ENCODE data around the gene FRS3. TPM values are rescaled to one million over a fixed set of nuclear protein-coding genes. Genes with fewer than 3 reads are reported as not detected.

Gene FRS3
- total RNA-seq, 1 donor from 2014 or later: 5.7 TPM

DNA sequence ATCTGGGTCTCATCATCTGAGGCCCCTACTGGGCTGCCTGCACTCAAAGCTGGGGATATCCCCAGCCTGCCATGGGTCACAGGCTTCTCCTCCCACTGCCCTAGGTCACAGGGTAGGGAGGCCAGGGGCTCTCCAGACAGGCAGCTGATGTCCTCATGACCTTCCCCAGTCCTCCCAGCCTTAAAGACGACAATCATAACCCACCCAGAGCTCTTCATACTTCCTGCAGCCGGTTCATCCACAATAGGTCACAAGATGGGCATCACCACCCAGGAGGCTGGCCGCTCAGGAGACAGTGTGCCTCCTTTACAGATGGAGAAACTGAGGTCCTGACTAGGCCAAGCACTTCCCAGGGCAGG lies 59.5 kb downstream of the FRS3 start:
- DNase-seq (ENCODE audit: low spot score): no peak

More for the DNA sequence above, 59.5 kb downstream of the FRS3 start:
- intact Hi-C loops (cut with DNase I): no loop called here

Other genes with a start within 250 kb of the FRS3 start
- gene FOXP4, start 233.5 kb downstream of the FRS3 start, total RNA-seq: 20.3 TPM
- 4.3 TPM for gene MDFI, start 141.4 kb downstream of the FRS3 start, total RNA-seq
- 45.6 TPM for gene TFEB, start 44.3 kb downstream of the FRS3 start, total RNA-seq
- not detected for gene PGC, start 32.5 kb downstream of the FRS3 start, total RNA-seq
- gene PRICKLE4, start 882 bp upstream of the FRS3 start, total RNA-seq: 1.7 TPM
- gene TOMM6, start 7.8 kb upstream of the FRS3 start, total RNA-seq: 127 TPM
- 1.7 TPM for gene USP49, start 115.5 kb upstream of the FRS3 start, total RNA-seq
- gene MED20, start 141.2 kb upstream of the FRS3 start, total RNA-seq: 16.5 TPM
- gene BYSL, start 141.6 kb upstream of the FRS3 start, total RNA-seq: 11.3 TPM
- gene CCND3, start 161.9 kb upstream of the FRS3 start, total RNA-seq: 33.5 TPM